ENCODE data around the gene FADS6. TPM values are rescaled to one million over a fixed set of nuclear protein-coding genes. Genes with fewer than 3 reads are reported as not detected.

The FADS6 gene
- total and polyA plus RNA-seq, 2 experiments from 2014 or later = 0.42 to 0.73 TPM

GRCh38 chr17:74939534-74939933 lies 46.1 kb upstream of the FADS6 start (continued):
- no peak for TF ChIP-seq EZH2phosphoT487 (IDR thresholded peaks at IDR 0.05; ENCODE audit: unreplicated experiment)
- TF ChIP-seq STAT1 (IDR thresholded peaks at IDR 0.05; ENCODE audit: unreplicated experiment) = no peak
- TF ChIP-seq EZH2 (IDR thresholded peaks at IDR 0.05; ENCODE audit: low read depth, unreplicated experiment) = no peak
- TF ChIP-seq POLR2AphosphoS5 (IDR thresholded peaks at IDR 0.05; ENCODE audit: low read depth) = no peak
- no peak for TF ChIP-seq ETS1 (IDR thresholded peaks at IDR 0.05)

- H3K4me1 Mint-ChIP-seq = peaks cover 6% of the 10 kb centered on the region; the same call in 2 of the 3 replicates
- no peaks in the 10 kb centered on the region for H3K36me3 ChIP-seq (ENCODE audit: insufficient read depth)
- no peak overlapping the region for H2AFZ ChIP-seq
- ATAC-seq (no peak), DNase-seq (ENCODE audit: low spot score) (no peak)
- no peak for TF ChIP-seq ZNF114 (CRISPR knock-in tag; IDR thresholded peaks at IDR 0.05)
- TF ChIP-seq, protein P1, sequence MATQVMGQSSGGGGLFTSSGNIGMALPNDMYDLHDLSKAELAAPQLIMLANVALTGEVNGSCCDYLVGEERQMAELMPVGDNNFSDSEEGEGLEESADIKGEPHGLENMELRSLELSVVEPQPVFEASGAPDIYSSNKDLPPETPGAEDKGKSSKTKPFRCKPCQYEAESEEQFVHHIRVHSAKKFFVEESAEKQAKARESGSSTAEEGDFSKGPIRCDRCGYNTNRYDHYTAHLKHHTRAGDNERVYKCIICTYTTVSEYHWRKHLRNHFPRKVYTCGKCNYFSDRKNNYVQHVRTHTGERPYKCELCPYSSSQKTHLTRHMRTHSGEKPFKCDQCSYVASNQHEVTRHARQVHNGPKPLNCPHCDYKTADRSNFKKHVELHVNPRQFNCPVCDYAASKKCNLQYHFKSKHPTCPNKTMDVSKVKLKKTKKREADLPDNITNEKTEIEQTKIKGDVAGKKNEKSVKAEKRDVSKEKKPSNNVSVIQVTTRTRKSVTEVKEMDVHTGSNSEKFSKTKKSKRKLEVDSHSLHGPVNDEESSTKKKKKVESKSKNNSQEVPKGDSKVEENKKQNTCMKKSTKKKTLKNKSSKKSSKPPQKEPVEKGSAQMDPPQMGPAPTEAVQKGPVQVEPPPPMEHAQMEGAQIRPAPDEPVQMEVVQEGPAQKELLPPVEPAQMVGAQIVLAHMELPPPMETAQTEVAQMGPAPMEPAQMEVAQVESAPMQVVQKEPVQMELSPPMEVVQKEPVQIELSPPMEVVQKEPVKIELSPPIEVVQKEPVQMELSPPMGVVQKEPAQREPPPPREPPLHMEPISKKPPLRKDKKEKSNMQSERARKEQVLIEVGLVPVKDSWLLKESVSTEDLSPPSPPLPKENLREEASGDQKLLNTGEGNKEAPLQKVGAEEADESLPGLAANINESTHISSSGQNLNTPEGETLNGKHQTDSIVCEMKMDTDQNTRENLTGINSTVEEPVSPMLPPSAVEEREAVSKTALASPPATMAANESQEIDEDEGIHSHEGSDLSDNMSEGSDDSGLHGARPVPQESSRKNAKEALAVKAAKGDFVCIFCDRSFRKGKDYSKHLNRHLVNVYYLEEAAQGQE (IDR thresholded peaks at IDR 0.05; ENCODE audit: unreplicated experiment) = no peak
- H3K4me1 ChIP-seq (ENCODE audit: insufficient read depth) = no peaks in the 10 kb centered on the region
- no peaks in the 10 kb centered on the region for H3K36me3 Mint-ChIP-seq (ENCODE audit: low read depth)
- H3K4me3 ChIP-seq = no peak overlapping the region
- no peak overlapping the region for H3K4me3 Mint-ChIP-seq
- H3K4me2 ChIP-seq = no peak overlapping the region
- peaks cover 64% of the 10 kb centered on the region for H3K27me3 ChIP-seq (ENCODE audit: insufficient read depth)
- H3K9me3 Mint-ChIP-seq = no peaks in the 10 kb centered on the region
- H4K20me1 ChIP-seq (replicated peaks; ENCODE audit: insufficient read depth) = no peaks in the 10 kb centered on the region
- H3K27me3 Mint-ChIP-seq (ENCODE audit: insufficient read depth, low read depth, poor library complexity) = peaks cover 66% of the 10 kb centered on the region
- no peaks in the 10 kb centered on the region for H3K79me2 ChIP-seq (replicated peaks; ENCODE audit: insufficient read depth)
- no peak overlapping the region for H3K27ac Mint-ChIP-seq
- H3K9me2 ChIP-seq (ENCODE audit: insufficient read depth) = no peaks in the 10 kb centered on the region
- H3K27ac ChIP-seq (ENCODE audit: low read depth) = no peak overlapping the region
- no peaks in the 10 kb centered on the region for H3F3A ChIP-seq (replicated peaks; ENCODE audit: low read depth)
These were observed 44.9 kb upstream of the FADS6 start for GRCh38 chr17:74938194-74938950.

Data from GM23338 (cell line).